Endothelial cell of umbilical vein (primary cell): ENCODE measurements around the gene SLC24A3.

Source experiments
- EZH2 ChIP-seq: IDR thresholded peaks from 2 replicates; pipeline ENCODE4 v1.6.1; 2012; ENCODE audit warnings: borderline replicate concordance, low read depth, mild to moderate bottlenecking, moderate library complexity, low read length, inconsistent platforms; ENCODE audit not compliant: severe bottlenecking
- FOS ChIP-seq: IDR thresholded peaks from 2 replicates; pipeline ENCODE4 v1.6.1; 2011; ENCODE audit warnings: mild to moderate bottlenecking, low read length, moderate library complexity, borderline replicate concordance; ENCODE audit not compliant: insufficient read depth
- GATA2 ChIP-seq: IDR thresholded peaks from 2 replicates; pipeline ENCODE4 v1.7.0; 2011; ENCODE audit warnings: low read depth, mild to moderate bottlenecking, moderate library complexity, mixed read lengths, low read length; ENCODE audit not compliant: insufficient read length, insufficient read depth
- MYC ChIP-seq: IDR thresholded peaks from one replicate; pipeline ENCODE4 v1.6.1; 2011; ENCODE audit warnings: mild to moderate bottlenecking, low read depth, low read length
- POLR2A ChIP-seq: IDR thresholded peaks from 2 replicates; pipeline ENCODE4 v1.6.1; 2012; ENCODE audit warnings: low read depth, mild to moderate bottlenecking, control low read depth, low read length
- POLR2AphosphoS5 ChIP-seq: IDR thresholded peaks from 2 replicates; pipeline ENCODE4 v1.6.1; 2012; ENCODE audit warnings: low read depth, mild to moderate bottlenecking, control low read depth, low read length, moderate library complexity; ENCODE audit not compliant: insufficient read depth
- TF ChIP-seq, protein P1 (sequence below), 2 donors: IDR thresholded peaks; 1 replicate in 1 of 2; 2 replicates in 1 of 2; pipeline ENCODE4 v1.5.1; 2011; ENCODE audit warnings: low read length in 2 of 2, mild to moderate bottlenecking in 2 of 2, moderate library complexity in 2 of 2, control low read depth in 1 of 2, inconsistent platforms in 1 of 2, low read depth in 1 of 2; ENCODE audit not compliant: insufficient read depth in 1 of 2; ENCODE audit errors: extremely low read depth in 1 of 2
- TF ChIP-seq, protein P2 (sequence below): IDR thresholded peaks from 2 replicates; pipeline ENCODE4 v1.6.1; 2011; ENCODE audit not compliant: insufficient read depth, insufficient read length

DNA sequence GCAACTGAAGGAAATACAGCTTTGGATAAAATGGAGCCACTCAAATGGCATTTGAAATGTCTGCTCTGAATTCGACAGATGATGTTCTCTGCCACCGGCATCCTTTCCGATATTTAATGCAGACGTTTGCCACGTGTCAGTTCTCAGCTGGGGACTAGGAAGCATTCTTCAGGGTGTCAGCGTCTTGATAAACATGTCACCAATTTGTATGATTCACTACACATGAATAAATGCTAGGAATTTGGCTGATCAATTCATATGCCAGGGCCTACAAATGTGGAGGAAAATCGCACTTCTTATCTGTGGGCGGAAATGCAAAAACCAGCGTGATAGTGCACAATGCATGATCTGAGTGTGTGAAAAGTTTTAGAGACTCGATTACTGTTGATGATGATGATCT is 169.5 kb downstream of the SLC24A3 start:
- TF ChIP-seq, protein P1, sequence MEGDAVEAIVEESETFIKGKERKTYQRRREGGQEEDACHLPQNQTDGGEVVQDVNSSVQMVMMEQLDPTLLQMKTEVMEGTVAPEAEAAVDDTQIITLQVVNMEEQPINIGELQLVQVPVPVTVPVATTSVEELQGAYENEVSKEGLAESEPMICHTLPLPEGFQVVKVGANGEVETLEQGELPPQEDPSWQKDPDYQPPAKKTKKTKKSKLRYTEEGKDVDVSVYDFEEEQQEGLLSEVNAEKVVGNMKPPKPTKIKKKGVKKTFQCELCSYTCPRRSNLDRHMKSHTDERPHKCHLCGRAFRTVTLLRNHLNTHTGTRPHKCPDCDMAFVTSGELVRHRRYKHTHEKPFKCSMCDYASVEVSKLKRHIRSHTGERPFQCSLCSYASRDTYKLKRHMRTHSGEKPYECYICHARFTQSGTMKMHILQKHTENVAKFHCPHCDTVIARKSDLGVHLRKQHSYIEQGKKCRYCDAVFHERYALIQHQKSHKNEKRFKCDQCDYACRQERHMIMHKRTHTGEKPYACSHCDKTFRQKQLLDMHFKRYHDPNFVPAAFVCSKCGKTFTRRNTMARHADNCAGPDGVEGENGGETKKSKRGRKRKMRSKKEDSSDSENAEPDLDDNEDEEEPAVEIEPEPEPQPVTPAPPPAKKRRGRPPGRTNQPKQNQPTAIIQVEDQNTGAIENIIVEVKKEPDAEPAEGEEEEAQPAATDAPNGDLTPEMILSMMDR (IDR thresholded peaks at IDR 0.05; ENCODE audit: extremely low read depth in 1 of 2, insufficient read depth in 1 of 2, low read depth in 1 of 2, low read length in 2 of 2): no peak
- no peak for TF ChIP-seq POLR2AphosphoS5
- TF ChIP-seq, protein P2, sequence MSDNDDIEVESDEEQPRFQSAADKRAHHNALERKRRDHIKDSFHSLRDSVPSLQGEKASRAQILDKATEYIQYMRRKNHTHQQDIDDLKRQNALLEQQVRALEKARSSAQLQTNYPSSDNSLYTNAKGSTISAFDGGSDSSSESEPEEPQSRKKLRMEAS: no peak
- TF ChIP-seq POLR2A: no peak
- TF ChIP-seq EZH2: no peak
- no peak for TF ChIP-seq FOS
- no peak for TF ChIP-seq GATA2
- TF ChIP-seq MYC: no peak
